Activated T-cell treated with anti-CD3 and anti-CD28 coated beads, Interleukin-2, amount 50 U/mL, for 72 hours (primary cell): ENCODE results near the gene IL12RB1. TPM values are rescaled to one million over a fixed set of nuclear protein-coding genes. Genes with fewer than 3 reads are reported as not detected.
"Not testable (repeated sequence)": the region's sequence is repeated elsewhere in the genome, so short reads cannot be mapped to it uniquely, and the experiment has no call there.

Source experiments
- ATAC-seq, 2 donors: fragments of 150-1000 bp; cut with Tn5 transposase; replicated peaks in 1 of 2; 2 replicates each; pipeline ENCODE4 v1.10.0; 2021; ENCODE audit warnings: moderate library complexity in 2 of 2, mild to moderate bottlenecking in 1 of 2
- DNase-seq, 2 donors: peaks; one replicate each; pipeline ENCODE4 v3.0.0; 2021 to 2022; ENCODE audit warnings: mixed read lengths in 1 of 2
- H3K27ac Mint-ChIP-seq: one replicate; pipeline ENCODE4 v1.8.0; 2022; ENCODE audit warnings: mild to moderate bottlenecking, moderate library complexity, mixed read lengths
- H3K27me3 Mint-ChIP-seq: one replicate; pipeline ENCODE4 v1.8.0; 2022; ENCODE audit warnings: low read depth, mixed read lengths
- H3K36me3 Mint-ChIP-seq, 2 donors: one replicate each; pipeline ENCODE4 v1.8.0; 2022; ENCODE audit warnings: mixed read lengths in 2 of 2, mild to moderate bottlenecking in 1 of 2; ENCODE audit not compliant: insufficient read depth in 2 of 2
- H3K4me1 Mint-ChIP-seq: one replicate; pipeline ENCODE4 v1.8.0; 2022; ENCODE audit warnings: low read depth, mixed read lengths
- H3K4me3 Mint-ChIP-seq, 2 donors: one replicate each; pipeline ENCODE4 v1.8.0; 2022; ENCODE audit warnings: mild to moderate bottlenecking in 2 of 2, mixed read lengths in 2 of 2, moderate library complexity in 2 of 2
- H3K9me3 Mint-ChIP-seq, 2 donors: one replicate each; pipeline ENCODE4 v1.8.0; 2022; ENCODE audit warnings: mixed read lengths in 2 of 2
- total RNA-seq, 2 donors: library from RNA; stranded (reverse); gene quantifications; one replicate each; pipeline ENCODE4 v1.2.3, GENCODE V29; 2022

Gene IL12RB1
- total RNA-seq, 2 donors from 2014 or later = 13.4 to 20.4 TPM

DNA sequence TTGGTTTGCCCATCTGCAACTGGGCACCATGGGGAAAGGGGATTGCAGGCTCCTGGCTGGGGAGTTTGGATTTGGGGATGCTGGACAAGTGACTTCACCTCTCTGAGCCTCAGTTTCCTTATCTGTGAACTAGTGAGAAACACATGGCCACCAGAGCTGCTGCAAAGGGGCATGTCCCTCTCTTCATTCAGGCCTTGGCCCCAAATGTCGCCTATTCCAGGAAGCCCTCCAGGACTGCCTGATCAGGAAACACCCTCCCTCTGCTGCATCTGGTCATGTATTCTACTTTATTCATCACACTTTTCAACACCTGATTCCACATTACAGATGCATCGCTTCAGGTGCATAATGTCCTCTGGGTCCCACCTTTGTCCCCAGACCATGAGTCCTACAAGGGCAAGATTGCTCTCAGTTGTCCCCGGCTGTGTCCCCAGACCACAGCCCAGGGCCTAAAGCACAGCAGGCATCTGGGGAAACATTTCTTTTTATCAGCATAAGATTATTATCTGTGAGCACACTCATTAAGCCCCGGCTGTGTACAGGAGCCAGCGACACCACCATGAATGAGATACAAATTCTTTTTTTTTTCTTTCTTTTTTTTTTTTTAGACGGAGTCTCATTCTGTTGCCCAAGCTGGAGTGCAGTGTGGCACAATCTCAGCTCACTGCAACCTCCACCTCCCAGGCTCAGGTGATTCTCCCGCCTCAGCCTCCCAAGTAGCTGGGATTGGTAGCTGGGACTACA, 41.3 kb downstream of the IL12RB1 start:
- Mint-ChIP-seq H3K27ac (peak overlapping the region; percentile 79), H3K27me3 (no peaks in the 10 kb centered on the region), H3K36me3 (peaks cover 3 to 4% of the 10 kb centered on the region in 2 donors), H3K4me1 (peaks cover 58% of the 10 kb centered on the region), H3K9me3 (peaks cover 0 to 6% of the 10 kb centered on the region in 2 donors), H3K4me3 (peak overlapping the region; percentile 81 to 82)
- ATAC-seq (peak in 1 of 2 donors; percentile 12), DNase-seq (no peak)

- ATAC-seq (peak; percentile 96 to 98), DNase-seq (peak; percentile 92 to 94)
- Mint-ChIP-seq H3K36me3 (peaks cover 3 to 4% of the 10 kb centered on the region in 2 donors), H3K4me3 (peak overlapping the region; percentile 81 to 82), H3K9me3 (peaks cover 0 to 6% of the 10 kb centered on the region in 2 donors), H3K27me3 (no peaks in the 10 kb centered on the region), H3K27ac (peak overlapping the region; percentile 79), H3K4me1 (peaks cover 52% of the 10 kb centered on the region)
These were observed 41.9 kb downstream of the IL12RB1 start for GRCh38 chr19:18044825-18045304.

DNA sequence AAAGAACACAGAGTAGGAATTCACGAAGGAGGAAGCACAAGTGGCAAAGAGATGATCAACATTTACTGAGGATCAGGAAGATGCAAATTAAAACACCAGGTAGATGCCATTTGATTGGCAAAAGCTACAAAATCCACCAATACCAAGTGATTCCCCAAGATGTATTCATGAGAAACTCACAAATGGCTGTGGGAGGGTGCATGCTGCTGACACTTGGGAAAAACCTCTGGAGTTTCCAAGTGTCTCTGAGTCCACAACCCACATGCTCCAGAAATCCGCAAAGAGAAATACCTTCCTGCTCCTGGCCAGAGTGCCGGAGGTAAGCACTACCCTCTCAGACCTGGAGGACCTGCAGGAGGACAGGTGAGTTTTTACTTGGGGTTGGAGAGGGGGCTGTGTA, 43.1 kb downstream of the IL12RB1 start:
- Mint-ChIP-seq H3K9me3 (peaks cover 0 to 6% of the 10 kb centered on the region in 2 donors), H3K36me3 (peaks cover 3 to 4% of the 10 kb centered on the region in 2 donors), H3K27ac (peak overlapping the region; percentile 71), H3K27me3 (no peaks in the 10 kb centered on the region), H3K4me3 (peak overlapping the region; percentile 51 to 82), H3K4me1 (peaks cover 51% of the 10 kb centered on the region)
- DNase-seq (no peak), ATAC-seq (no peak)

- no peak overlapping the region for H3K4me3 Mint-ChIP-seq
- peaks cover 0 to 6% of the 10 kb centered on the region in 2 donors for H3K9me3 Mint-ChIP-seq
- H3K36me3 Mint-ChIP-seq = peaks cover 3 to 4% of the 10 kb centered on the region in 2 donors
- H3K4me1 Mint-ChIP-seq = peaks cover 41% of the 10 kb centered on the region
- DNase-seq = no peak
- ATAC-seq = no peak
- H3K27me3 Mint-ChIP-seq = no peaks in the 10 kb centered on the region
- H3K27ac Mint-ChIP-seq = no peak overlapping the region
These were observed 45.7 kb downstream of the IL12RB1 start for GRCh38 chr19:18041054-18041453.

- not testable (repeated sequence) for H3K36me3 Mint-ChIP-seq, ATAC-seq, H3K4me3 Mint-ChIP-seq, H3K27me3 Mint-ChIP-seq, H3K27ac Mint-ChIP-seq, DNase-seq, H3K9me3 Mint-ChIP-seq
- peaks cover 12% of the 10 kb centered on the region for H3K4me1 Mint-ChIP-seq
These were observed 54.6 kb downstream of the IL12RB1 start for GRCh38 chr19:18032102-18032501.

DNA sequence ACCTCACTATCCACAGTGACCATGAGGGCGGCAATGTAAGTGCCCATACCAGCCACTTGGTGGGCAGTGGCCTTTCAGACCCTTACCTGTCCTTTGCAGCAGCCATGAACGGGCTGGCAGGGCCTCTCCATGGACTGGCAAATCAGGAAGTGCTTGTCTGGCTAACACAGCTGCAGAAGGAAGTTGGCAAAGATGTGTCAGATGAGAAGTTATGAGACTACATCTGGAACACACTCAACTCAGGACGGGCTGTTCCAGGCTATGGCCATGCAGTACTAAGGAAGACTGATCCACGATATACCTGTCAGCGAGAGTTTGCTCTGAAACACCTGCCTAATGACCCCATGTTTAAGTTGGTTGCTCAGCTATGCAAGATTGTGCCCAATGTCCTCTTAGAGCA, 55.3 kb downstream of the IL12RB1 start:
- H3K36me3 Mint-ChIP-seq, H3K9me3 Mint-ChIP-seq, H3K4me3 Mint-ChIP-seq, DNase-seq, H3K27me3 Mint-ChIP-seq, H3K27ac Mint-ChIP-seq: not testable (repeated sequence)
- peak in 1 of 2 donors; percentile 10 for ATAC-seq
- H3K4me1 Mint-ChIP-seq = peaks cover 14% of the 10 kb centered on the region

DNA sequence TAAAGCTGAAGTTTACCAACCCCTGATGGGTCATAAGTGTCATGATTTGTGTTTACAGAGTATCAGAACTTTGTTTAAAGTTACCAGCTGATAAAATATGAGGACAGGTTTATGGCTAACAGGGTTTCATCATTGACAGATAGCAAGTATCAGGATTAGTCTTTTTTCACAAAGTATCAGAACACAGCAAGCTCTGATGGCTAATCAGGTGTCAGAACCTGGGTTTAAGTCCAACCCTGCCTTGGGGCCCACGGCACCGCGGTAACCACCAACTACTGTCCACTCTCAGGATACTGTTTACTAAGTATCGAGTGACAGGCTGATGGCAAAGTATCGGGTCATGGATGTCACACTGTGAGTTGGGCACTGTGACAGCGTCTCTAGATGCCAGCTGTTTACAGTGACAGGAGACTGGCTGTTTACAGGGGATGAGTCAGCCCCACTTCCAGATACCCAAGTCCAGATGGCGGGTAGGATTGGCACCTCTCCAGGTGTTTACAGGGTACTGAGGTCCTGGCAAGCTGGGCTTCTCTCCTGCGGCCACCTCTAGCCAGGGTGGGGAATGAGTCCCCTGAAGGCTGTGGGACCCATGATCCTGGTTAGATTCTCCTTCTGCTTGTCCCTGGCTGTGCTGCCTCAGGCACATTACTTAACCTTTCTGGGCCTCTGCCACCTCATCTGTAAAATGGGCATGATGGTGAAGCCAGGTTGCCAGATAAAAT, 57.0 kb downstream of the IL12RB1 start:
- Mint-ChIP-seq H3K27ac (no peak overlapping the region), H3K27me3 (no peaks in the 10 kb centered on the region), H3K4me1 (peaks cover 17% of the 10 kb centered on the region), H3K9me3 (no peaks in the 10 kb centered on the region), H3K36me3 (peaks cover 0 to 1% of the 10 kb centered on the region in 2 donors), H3K4me3 (no peak overlapping the region)
- ATAC-seq = peak in 1 of 2 donors; percentile 31
- no peak for DNase-seq

DNA sequence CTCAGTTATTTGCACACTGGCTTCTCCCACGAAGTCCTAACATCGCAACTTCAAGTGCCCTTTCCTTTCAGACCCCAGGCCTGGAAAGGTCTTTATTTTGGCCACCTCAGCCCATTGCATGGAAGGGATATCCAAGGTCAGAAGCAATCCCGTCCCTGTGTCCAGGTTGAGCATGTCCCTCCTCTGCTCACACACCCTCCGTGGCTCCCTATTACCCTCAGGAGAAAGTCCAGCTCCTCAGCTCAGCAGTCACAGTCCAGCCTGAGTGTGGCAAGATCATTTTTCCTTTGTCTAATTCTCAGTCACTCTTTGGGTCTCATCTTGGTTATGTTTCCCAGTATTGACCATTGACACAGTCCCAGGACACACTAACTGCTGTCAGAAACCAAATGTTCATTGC, 59.6 kb downstream of the IL12RB1 start:
- no peak for DNase-seq
- Mint-ChIP-seq H3K4me3 (no peak overlapping the region), H3K27me3 (no peaks in the 10 kb centered on the region), H3K9me3 (peaks cover 0 to 2% of the 10 kb centered on the region in 2 donors), H3K36me3 (peaks cover 0 to 4% of the 10 kb centered on the region in 2 donors), H3K4me1 (peaks cover 42% of the 10 kb centered on the region), H3K27ac (no peak overlapping the region)
- ATAC-seq = no peak

GRCh38 chr19:18023622-18024251, 63.0 kb downstream of the IL12RB1 start:
- ATAC-seq (peak; percentile 5 to 23), DNase-seq (peak in 1 of 2 donors; percentile 46)
- Mint-ChIP-seq H3K27me3 (no peaks in the 10 kb centered on the region), H3K27ac (peak overlapping the region; percentile 76), H3K4me1 (peaks cover 62% of the 10 kb centered on the region), H3K9me3 (peaks cover 0 to 2% of the 10 kb centered on the region in 2 donors), H3K4me3 (peak overlapping the region; percentile 75 to 78), H3K36me3 (peaks cover 0 to 4% of the 10 kb centered on the region in 2 donors)

GRCh38 chr19:18021121-18021755, 65.5 kb downstream of the IL12RB1 start:
- DNase-seq (peak; percentile 80 to 83), ATAC-seq (peak; percentile 69 to 71)
- H3K4me3 Mint-ChIP-seq = peak overlapping the region; percentile 72 to 86
- peaks cover 0 to 4% of the 10 kb centered on the region in 2 donors for H3K36me3 Mint-ChIP-seq
- peaks cover 75% of the 10 kb centered on the region for H3K4me1 Mint-ChIP-seq
- peaks cover 0 to 2% of the 10 kb centered on the region in 2 donors for H3K9me3 Mint-ChIP-seq
- peak overlapping the region; percentile 51 for H3K27ac Mint-ChIP-seq
- H3K27me3 Mint-ChIP-seq = no peaks in the 10 kb centered on the region

DNA sequence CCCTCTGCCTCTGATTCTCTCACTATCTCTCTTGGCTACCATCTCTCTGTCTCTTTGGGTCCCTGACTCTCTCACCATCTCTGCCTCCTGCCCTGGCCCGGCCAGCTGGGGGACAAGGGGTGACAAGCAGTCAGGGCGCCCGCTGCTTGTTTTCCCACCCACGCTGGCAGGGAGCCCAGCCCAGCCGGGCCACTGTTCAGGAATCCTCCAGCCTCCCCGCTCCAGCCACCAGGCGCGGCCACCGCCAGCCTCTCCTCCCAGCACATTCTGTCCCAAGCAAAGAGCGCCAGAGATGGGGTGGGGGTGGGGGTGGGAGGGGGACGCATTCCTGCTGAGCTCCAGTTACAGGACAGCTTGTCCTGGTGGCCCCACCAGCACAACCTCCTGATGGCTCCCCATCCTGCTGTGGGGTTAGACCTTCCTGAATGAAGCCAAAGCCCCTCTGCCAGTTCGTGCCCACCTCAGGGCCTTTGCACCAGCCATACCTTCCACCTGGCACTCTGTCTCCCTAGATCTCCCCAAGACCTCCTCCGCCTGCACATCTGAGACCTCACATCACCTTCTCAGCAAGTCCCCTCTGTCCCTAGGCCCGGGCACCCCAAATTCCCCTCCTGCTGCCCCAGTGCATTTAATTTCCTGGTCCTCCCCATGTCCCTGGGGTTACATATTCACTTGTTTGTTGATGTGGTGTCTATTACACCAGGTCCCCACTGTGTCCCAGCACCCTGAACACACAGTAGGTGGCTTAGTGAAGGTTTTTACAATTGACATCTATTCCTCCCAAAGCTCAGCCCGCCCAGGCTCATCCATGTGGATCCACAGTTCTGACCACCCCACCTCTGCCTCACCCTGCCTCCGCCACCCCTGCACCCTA, 66.3 kb downstream of the IL12RB1 start:
- Mint-ChIP-seq H3K36me3 (peaks cover 5% of the 10 kb centered on the region in 2 donors), H3K9me3 (peaks cover 0 to 2% of the 10 kb centered on the region in 2 donors), H3K4me1 (peaks cover 78% of the 10 kb centered on the region), H3K27ac (peak overlapping the region; percentile 56), H3K4me3 (peak overlapping the region; percentile 72 to 86), H3K27me3 (no peaks in the 10 kb centered on the region)
- ATAC-seq (no peak), DNase-seq (no peak)
